A549 treated with CORT108297 at 1 μM for 4 hours (cell line): Measurements from ENCODE around the gene KCTD21. TPM values are rescaled to one million over a fixed set of nuclear protein-coding genes. Genes with fewer than 3 reads are reported as not detected.

ENCODE experiments used
- total RNA-seq: library from RNA; stranded (reverse); fragments of 200-300 nt; extraction: Qiagen RNA extraction; gene quantifications from 5 replicates; pipeline ENCODE4 v1.2.3, GENCODE V29; 2022

The KCTD21 gene
- total RNA-seq: 6.3 to 8.7 TPM (median 7.5 TPM) in 5 replicates

GRCh38 chr11:78188286-78189173 lies at the start of gene KCTD21, which contains the start of gene USP35:
TSS of gene KCTD21 (minus strand) at chr11:78188626. CDS start at chr11:78174554, 14,072 bp downstream.
TSS of gene USP35 (plus strand) at chr11:78188919. CDS start at chr11:78196246, 7,327 bp downstream.

DNA sequence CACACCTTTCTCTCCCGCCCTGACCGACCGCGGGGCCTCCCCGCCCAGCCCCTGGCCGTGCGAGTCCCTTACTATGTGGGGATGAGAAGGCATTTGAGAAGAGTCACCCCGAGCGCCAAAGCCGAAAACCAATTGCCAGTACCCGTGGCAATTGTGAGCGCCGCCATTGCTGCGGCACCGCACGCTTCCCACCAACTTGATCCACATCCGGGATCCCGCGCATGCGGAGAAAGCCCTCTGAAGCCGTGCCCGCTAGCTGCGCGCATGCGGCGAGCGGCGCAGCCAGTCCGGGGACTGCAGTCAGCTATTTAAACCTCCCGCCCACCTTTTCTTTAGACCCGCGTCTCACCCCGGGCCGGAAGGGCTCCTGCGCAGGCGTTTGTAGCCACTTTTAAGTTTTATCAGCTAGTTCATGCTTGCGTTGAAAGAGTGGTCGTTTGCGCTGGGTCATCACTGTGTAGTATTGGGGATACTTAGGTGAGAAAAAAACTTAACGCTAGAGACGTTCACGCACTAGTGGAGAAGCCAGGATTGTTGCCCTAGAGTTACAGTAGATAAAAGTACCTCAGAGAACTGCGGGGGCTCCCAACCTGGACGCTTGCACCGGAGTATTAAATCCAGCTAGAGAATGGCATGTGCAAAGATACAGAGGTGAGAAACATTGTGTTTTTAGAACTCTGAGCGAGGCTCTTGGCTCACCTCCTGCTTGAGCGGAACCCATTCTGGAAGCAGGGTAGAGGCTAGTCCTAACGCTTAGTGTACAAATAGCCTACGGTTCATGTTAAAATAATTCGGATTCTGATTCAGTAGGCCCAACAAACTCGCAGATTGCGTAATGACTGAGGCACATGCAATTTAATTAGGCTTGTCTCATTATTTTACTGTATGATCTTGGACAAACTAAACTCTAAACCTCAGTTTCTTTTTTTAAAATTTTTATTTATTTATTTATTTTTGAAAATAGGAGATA lies 48.7 kb downstream of the KCTD21 start, which contains the start of gene ALG8:
Gene ALG8, minus strand, starts transcription at position 205 of the 970 bp plus-strand sequence. Its CDS starts 38 bp downstream, at position 167.

Other genes starting within 250 kb of the KCTD21 start
- 18.7 to 20.4 TPM (median 19.5 TPM) in 5 replicates for gene INTS4, start 194.0 kb downstream of the KCTD21 start, total RNA-seq
- 1.8 to 2.0 TPM (median 2.0 TPM) in 5 replicates for gene KCTD14, start 165.3 kb downstream of the KCTD21 start, total RNA-seq
- not detected in 5 replicates for gene THRSP, start 124.8 kb downstream of the KCTD21 start, total RNA-seq
- 243 to 268 TPM (median 253 TPM) in 5 replicates for gene NDUFC2, start 108.8 kb downstream of the KCTD21 start, total RNA-seq
- 56.2 to 66.8 TPM (median 62.8 TPM) in 5 replicates for gene ALG8, start 49.0 kb downstream of the KCTD21 start, total RNA-seq
- 5.4 to 8.6 TPM (median 7.5 TPM) in 5 replicates for gene USP35, start 293 bp upstream of the KCTD21 start, total RNA-seq
- gene GAB2, start 229.2 kb upstream of the KCTD21 start, total RNA-seq: 3.0 to 4.9 TPM (median 4.6 TPM) in 5 replicates